Activated CD4-positive, alpha-beta T cell treated with anti-CD3 and anti-CD28 coated beads, Interleukin-2, amount 10 ng/mL, durations not matched to agents 24 days and 14 days (primary cell): ENCODE data around the gene NDRG3. TPM values are rescaled to one million over a fixed set of nuclear protein-coding genes. Genes with fewer than 3 reads are reported as not detected.
A peak's percentile ranks its signal among the peaks of the same experiment; 100 is the strongest.
"Not testable (repeated sequence)": the region's sequence is repeated elsewhere in the genome, so short reads cannot be mapped to it uniquely, and the experiment has no call there.

ENCODE experiments used
- DNase-seq: peaks from one replicate; pipeline ENCODE4 v3.0.0; 2022
- H3K27ac Mint-ChIP-seq: one replicate; pipeline ENCODE4 v1.8.0; 2022; ENCODE audit warnings: mild to moderate bottlenecking, mixed read lengths
- H3K27me3 Mint-ChIP-seq: one replicate; pipeline ENCODE4 v1.8.0; 2022; ENCODE audit warnings: mixed read lengths
- H3K36me3 Mint-ChIP-seq: one replicate; pipeline ENCODE4 v1.8.0; 2022; ENCODE audit warnings: low read depth, mild to moderate bottlenecking, mixed read lengths
- H3K4me1 Mint-ChIP-seq: one replicate; pipeline ENCODE4 v1.8.0; 2021; ENCODE audit warnings: mixed read lengths
- H3K4me3 Mint-ChIP-seq: one replicate; pipeline ENCODE4 v1.8.0; 2022; ENCODE audit warnings: mild to moderate bottlenecking, moderate library complexity, mixed read lengths
- H3K9me3 Mint-ChIP-seq: one replicate; pipeline ENCODE4 v1.8.0; 2021; ENCODE audit warnings: mixed read lengths
- intact Hi-C: fragments of 100-400 bp; cut with micrococcal nuclease; formaldehyde crosslinking; loops from one replicate; pipeline ENCODE4 v1.15.1; 2023
- total RNA-seq: library from RNA; stranded (reverse); gene quantifications from 2 replicates; pipeline ENCODE4 v1.2.3, GENCODE V29; 2022

Gene NDRG3
- total RNA-seq, 1 donor from 2014 or later: 24.7 TPM

GRCh38 chr20:36642136-36642535 is 103.8 kb downstream of the NDRG3 start:
- no peaks in the 10 kb centered on the region for H3K27me3 Mint-ChIP-seq
- peak overlapping the region; percentile 68 for H3K4me3 Mint-ChIP-seq
- H3K4me1 Mint-ChIP-seq: peaks cover 47% of the 10 kb centered on the region
- no peaks in the 10 kb centered on the region for H3K9me3 Mint-ChIP-seq
- peaks cover 52% of the 10 kb centered on the region for H3K36me3 Mint-ChIP-seq
- H3K27ac Mint-ChIP-seq: peak overlapping the region; percentile 98
- no peak for DNase-seq
- intact Hi-C loops: loop anchor here (10.0 kb wide), 1 partner anchor 83 kb away; no protein-coding TSS in a partner anchor

DNA sequence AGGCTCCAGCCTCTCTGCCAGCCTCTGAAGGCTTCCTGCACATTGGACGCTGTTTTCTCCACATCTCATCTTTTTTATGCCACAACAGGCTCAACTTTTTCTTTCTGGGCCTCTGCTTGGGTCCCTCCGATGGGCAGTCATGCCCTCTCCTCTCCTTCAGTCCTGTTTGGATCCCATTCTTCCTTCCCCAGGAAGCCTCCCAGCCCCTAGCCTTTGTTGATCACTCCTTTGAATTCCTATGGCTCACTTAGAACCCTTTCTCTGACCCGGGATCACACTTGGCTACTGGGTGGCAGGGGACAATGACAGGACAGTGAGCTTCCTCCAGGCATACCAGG is 104.4 kb downstream of the NDRG3 start:
- intact Hi-C loops: loop anchor here (10.0 kb wide), 1 partner anchor 83 kb away; no protein-coding TSS in a partner anchor
- H3K36me3 Mint-ChIP-seq: peaks cover 54% of the 10 kb centered on the region

DNA sequence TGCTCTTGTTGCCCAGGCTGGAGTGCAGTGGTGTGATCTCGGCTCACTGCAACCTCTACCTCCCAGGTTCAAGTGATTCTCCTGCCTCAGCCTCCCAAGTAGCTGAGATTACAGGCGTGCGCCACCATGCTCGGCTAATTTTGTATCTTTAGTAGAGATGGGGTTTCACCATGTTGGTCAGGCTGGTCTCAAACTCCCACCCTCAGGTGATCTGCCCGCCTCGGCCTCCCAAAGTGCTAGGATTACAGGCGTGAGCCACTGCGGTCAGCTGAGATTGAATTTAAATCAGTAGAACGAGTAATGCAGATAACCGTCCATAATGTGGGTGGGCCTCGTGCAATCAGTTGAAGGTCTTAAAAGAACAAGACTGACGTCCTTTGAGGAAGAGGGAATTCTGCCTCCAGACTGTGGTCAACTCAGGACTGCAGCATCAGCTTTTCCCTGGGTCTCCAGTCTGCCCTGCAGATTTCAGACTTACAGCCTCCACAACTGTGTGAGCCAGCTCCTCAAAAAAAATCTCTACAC is 107.0 kb downstream of the NDRG3 start:
- H3K36me3 Mint-ChIP-seq: peaks cover 56% of the 10 kb centered on the region
- H3K4me3 Mint-ChIP-seq, DNase-seq, H3K27me3 Mint-ChIP-seq, H3K27ac Mint-ChIP-seq, H3K9me3 Mint-ChIP-seq, intact Hi-C loops: not testable (repeated sequence)
- peaks cover 28% of the 10 kb centered on the region for H3K4me1 Mint-ChIP-seq

More for the DNA sequence above, 104.4 kb downstream of the NDRG3 start:
- no peak overlapping the region for H3K4me3 Mint-ChIP-seq
- no peak for DNase-seq
- H3K9me3 Mint-ChIP-seq: no peaks in the 10 kb centered on the region
- peaks cover 43% of the 10 kb centered on the region for H3K4me1 Mint-ChIP-seq
- H3K27ac Mint-ChIP-seq: peak overlapping the region; percentile 71
- no peaks in the 10 kb centered on the region for H3K27me3 Mint-ChIP-seq

GRCh38 chr20:36634342-36634741 is 111.5 kb downstream of the NDRG3 start:
- peaks cover 27% of the 10 kb centered on the region for H3K4me1 Mint-ChIP-seq
- intact Hi-C loops: no loop called here
- peaks cover 59% of the 10 kb centered on the region for H3K36me3 Mint-ChIP-seq
- H3K27me3 Mint-ChIP-seq: no peaks in the 10 kb centered on the region
- no peak overlapping the region for H3K4me3 Mint-ChIP-seq
- H3K27ac Mint-ChIP-seq: peak overlapping the region; percentile 60
- no peak for DNase-seq
- no peaks in the 10 kb centered on the region for H3K9me3 Mint-ChIP-seq

DNA sequence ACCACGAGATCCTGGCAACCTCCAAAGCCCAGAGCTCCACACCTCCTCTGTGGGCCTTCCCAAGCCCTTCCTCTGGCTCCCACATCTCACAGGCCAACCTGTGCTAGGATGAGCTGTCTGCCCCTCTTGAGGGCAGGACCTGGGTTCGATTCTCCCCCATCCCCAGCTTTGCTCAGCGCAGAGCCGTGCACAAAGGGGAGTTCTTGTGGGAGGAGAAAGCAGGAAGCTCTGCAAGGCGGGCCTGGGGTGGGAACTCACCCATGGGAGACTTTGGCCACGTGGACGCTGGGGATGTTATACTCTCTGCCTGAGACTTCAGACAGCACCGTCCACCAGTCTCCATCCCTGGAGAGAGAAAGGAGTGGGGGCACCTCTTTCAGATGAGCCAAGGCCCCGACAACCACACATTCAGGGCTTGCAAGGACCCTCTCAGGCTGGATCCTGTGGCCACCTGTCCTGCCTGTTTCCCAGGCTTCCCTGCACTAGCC is 112.6 kb downstream of the NDRG3 start:
- H3K4me1 Mint-ChIP-seq: peaks cover 30% of the 10 kb centered on the region
- no peaks in the 10 kb centered on the region for H3K27me3 Mint-ChIP-seq
- no peaks in the 10 kb centered on the region for H3K9me3 Mint-ChIP-seq
- peak overlapping the region; percentile 29 for H3K27ac Mint-ChIP-seq
- intact Hi-C loops: no loop called here
- H3K36me3 Mint-ChIP-seq: peaks cover 53% of the 10 kb centered on the region
- H3K4me3 Mint-ChIP-seq: no peak overlapping the region
- no peak for DNase-seq

DNA sequence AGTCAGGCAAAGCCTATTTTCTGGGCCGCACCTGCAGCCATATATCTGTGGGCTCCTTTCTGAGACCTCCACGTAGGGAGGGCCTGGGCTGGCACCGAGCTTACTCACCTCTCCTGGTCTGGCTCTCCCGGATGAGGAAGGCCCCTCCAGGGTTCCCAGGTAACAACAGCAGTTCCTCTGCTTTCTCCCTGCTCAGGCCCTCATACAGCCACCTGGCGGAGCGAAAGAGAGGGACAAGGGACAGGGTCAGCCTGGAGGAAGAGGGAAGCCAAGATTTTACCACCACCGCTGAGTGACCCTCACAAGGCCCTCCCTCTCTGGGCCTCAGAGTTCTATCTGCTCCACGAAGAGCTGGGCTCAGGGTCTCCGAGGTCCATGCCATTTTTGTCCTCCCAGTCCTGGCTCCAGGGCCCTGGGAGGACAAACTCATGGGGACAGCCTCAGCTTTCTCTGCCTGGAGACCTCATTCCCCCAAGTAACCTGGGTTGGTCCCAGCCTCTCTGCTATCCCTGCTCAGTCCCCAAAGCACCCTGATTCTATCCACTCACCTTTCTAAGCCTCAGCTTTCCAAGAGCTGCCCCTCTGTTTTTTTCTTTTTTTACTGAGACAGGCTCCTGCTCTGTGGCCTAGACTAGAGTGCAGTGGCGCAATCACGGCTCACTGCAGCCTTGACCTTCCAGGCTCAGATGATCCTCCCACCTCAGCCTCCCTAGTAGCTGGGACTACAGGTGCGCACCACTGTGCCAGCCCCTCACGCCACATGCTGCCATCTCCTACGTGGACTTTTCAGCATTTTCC is 113.2 kb downstream of the NDRG3 start:
- Mint-ChIP-seq H3K36me3 (peaks cover 54% of the 10 kb centered on the region), H3K4me1 (peaks cover 31% of the 10 kb centered on the region), H3K27ac (peak overlapping the region; percentile 65), H3K4me3 (no peak overlapping the region), H3K27me3 (no peaks in the 10 kb centered on the region), H3K9me3 (no peaks in the 10 kb centered on the region)
- intact Hi-C loops: no loop called here
- DNase-seq: no peak

DNA sequence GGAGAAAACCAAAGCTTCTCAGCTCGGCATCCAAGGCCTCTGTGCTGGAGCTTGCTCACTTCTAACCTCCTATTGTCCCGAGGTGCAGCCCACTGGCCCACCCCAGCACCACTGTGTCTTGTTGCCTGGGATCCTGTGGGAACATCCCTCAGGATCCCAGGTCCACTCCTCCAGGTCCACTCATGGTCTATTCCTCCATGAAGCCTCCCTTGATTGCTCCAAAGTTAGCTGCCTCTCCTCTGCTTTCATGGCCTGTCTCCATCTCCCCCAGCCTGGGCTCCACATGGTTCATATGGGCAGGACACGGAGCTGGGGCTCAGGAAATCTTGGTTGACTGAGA is 113.8 kb downstream of the NDRG3 start:
- no peak for DNase-seq
- Mint-ChIP-seq H3K4me1 (peaks cover 33% of the 10 kb centered on the region), H3K9me3 (no peaks in the 10 kb centered on the region), H3K27me3 (no peaks in the 10 kb centered on the region), H3K27ac (peak overlapping the region; percentile 65), H3K36me3 (peaks cover 57% of the 10 kb centered on the region), H3K4me3 (no peak overlapping the region)
- intact Hi-C loops: no loop called here

GRCh38 chr20:36631646-36632045 is 114.2 kb downstream of the NDRG3 start:
- intact Hi-C loops: no loop called here
- Mint-ChIP-seq H3K4me3 (no peak overlapping the region), H3K27me3 (no peaks in the 10 kb centered on the region), H3K4me1 (peaks cover 35% of the 10 kb centered on the region), H3K9me3 (no peaks in the 10 kb centered on the region), H3K27ac (peak overlapping the region; percentile 65), H3K36me3 (peaks cover 59% of the 10 kb centered on the region)
- DNase-seq: no peak

GRCh38 chr20:36629719-36630681 is 115.9 kb downstream of the NDRG3 start:
- intact Hi-C loops: no loop called here
- peak overlapping the region; percentile 76 for H3K4me3 Mint-ChIP-seq
- no peaks in the 10 kb centered on the region for H3K9me3 Mint-ChIP-seq
- H3K36me3 Mint-ChIP-seq: peaks cover 65% of the 10 kb centered on the region
- DNase-seq: peak; percentile 84
- peak overlapping the region; percentile 89 for H3K27ac Mint-ChIP-seq
- no peaks in the 10 kb centered on the region for H3K27me3 Mint-ChIP-seq
- peaks cover 33% of the 10 kb centered on the region for H3K4me1 Mint-ChIP-seq

- intact Hi-C loops: no loop called here
- Mint-ChIP-seq H3K4me3 (no peak overlapping the region), H3K36me3 (peaks cover 77% of the 10 kb centered on the region), H3K9me3 (no peaks in the 10 kb centered on the region), H3K4me1 (peaks cover 40% of the 10 kb centered on the region), H3K27ac (peak overlapping the region; percentile 67), H3K27me3 (no peaks in the 10 kb centered on the region)
- no peak for DNase-seq
Measured at GRCh38 chr20:36628076-36628475, 117.8 kb downstream of the NDRG3 start.

GRCh38 chr20:36624944-36625324 is 121.0 kb downstream of the NDRG3 start:
- DNase-seq: no peak
- Mint-ChIP-seq H3K27me3 (no peaks in the 10 kb centered on the region), H3K9me3 (no peaks in the 10 kb centered on the region), H3K4me1 (peaks cover 28% of the 10 kb centered on the region), H3K36me3 (peaks cover 66% of the 10 kb centered on the region), H3K27ac (peak overlapping the region; percentile 62), H3K4me3 (no peak overlapping the region)
- intact Hi-C loops: no loop called here

DNA sequence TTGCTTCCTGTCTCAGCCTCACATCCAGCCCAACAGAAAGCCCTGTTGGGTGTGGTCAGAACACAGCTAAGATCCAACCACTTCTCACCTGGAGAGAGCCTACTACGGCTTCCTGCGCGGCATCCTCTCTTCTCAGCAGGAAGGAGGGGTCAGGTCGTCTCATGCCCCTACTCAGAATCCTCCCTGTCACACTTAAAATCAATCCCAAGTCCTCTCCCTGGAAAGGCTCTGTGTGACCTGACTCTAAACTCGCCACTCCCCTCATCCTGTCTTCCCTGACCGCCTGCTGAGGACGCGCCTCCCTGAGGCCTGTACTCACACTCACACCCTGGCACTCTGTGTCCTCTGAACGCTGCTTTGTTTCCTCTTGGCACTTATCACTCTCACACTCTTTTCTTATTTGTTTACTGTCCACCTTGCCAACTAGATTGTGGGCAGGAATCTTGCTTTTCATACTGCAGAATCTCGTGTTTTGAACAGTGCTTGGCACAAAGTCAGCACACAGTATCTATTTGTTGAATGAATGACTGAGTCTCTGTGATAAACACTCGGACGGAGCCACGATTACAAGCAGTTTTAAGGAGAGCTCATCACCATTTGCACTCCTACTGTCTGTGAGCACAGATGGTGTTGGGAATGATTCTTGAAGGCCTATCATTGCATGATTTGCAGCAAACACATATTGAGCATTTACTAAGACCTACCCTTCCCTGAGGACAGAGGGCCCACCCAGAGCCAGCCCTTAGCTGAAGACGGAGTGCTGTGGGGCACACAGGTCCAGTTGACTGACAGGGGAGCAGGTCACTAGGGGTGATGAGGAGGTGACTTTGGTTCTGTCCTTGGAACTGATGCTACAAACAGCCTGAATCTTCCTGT is 121.6 kb downstream of the NDRG3 start:
- Mint-ChIP-seq H3K4me3 (no peak overlapping the region), H3K27me3 (no peaks in the 10 kb centered on the region)
- intact Hi-C loops: no loop called here

GRCh38 chr20:36623444-36623843 is 122.4 kb downstream of the NDRG3 start:
- Mint-ChIP-seq H3K27me3 (no peaks in the 10 kb centered on the region), H3K36me3 (peaks cover 56% of the 10 kb centered on the region), H3K4me1 (peaks cover 21% of the 10 kb centered on the region), H3K27ac (no peak overlapping the region), H3K9me3 (no peaks in the 10 kb centered on the region), H3K4me3 (no peak overlapping the region)
- DNase-seq: no peak
- intact Hi-C loops: no loop called here

More for the DNA sequence above, 121.6 kb downstream of the NDRG3 start:
- Mint-ChIP-seq H3K36me3 (peaks cover 60% of the 10 kb centered on the region), H3K27ac (peak overlapping the region; percentile 27), H3K4me1 (peaks cover 24% of the 10 kb centered on the region), H3K9me3 (no peaks in the 10 kb centered on the region)
- DNase-seq: no peak
